Tibial artery (tissue), 4 donors: ENCODE measurements around the gene ADAM12.

Source experiments
- DNase-seq, 2 donors: peaks; one replicate each; pipeline ENCODE4 v3.0.0-alpha.2; 2019
- H3K27ac ChIP-seq, 2 donors: fragments of 200-600 bp; sonication (generic) in 1 of 2; 1 replicate in 1 of 2; 2 replicates in 1 of 2; pipeline ENCODE4 v1.5.1; 2018 to 2019; ENCODE audit warnings: mild to moderate bottlenecking in 1 of 2
- H3K27me3 ChIP-seq, 2 donors: fragments of 200-600 bp; sonication (generic) in 1 of 2; one replicate each; pipeline versions ENCODE4 v1.5.1 to v1.6.0; 2016 to 2019
- H3K36me3 ChIP-seq, 3 donors: fragments of 200-600 bp; sonication (generic) in 2 of 3; one replicate each; pipeline ENCODE4 v1.5.1; 2016 to 2019; ENCODE audit warnings: mild to moderate bottlenecking in 2 of 3
- H3K4me1 ChIP-seq, 4 donors: fragments of 200-600 bp; sonication (generic) in 2 of 4; 1 replicate in 3 of 4; 2 replicates in 1 of 4; pipeline ENCODE4 v1.5.1; 2016 to 2019
- H3K4me3 ChIP-seq, 2 donors: fragments of 200-600 bp; sonication (generic) in 1 of 2; 1 replicate in 1 of 2; 2 replicates in 1 of 2; pipeline ENCODE4 v1.5.1; 2018 to 2019; ENCODE audit warnings: mild to moderate bottlenecking in 2 of 2
- H3K9me3 ChIP-seq, 3 donors: fragments of 200-600 bp; sonication (generic) in 1 of 3; one replicate each; pipeline ENCODE4 v1.5.1; 2016 to 2019
- intact Hi-C: fragments of 100-400 bp; cut with DNase I; formaldehyde crosslinking; loops from one replicate; pipeline ENCODE4 v1.15.0; 2023; ENCODE audit warnings: low total_unique reads
- TF ChIP-seq, protein P1 (sequence below), 2 experiments: fragments of 200-600 bp in 1 of 2; fragments of 450-650 bp in 1 of 2; IDR thresholded peaks; one replicate each; pipeline ENCODE4 v1.5.1; 2017 to 2019; ENCODE audit warnings: antibody characterized with exemption in 2 of 2, mild to moderate bottlenecking in 1 of 2, moderate library complexity in 1 of 2

Gene ADAM12

DNA sequence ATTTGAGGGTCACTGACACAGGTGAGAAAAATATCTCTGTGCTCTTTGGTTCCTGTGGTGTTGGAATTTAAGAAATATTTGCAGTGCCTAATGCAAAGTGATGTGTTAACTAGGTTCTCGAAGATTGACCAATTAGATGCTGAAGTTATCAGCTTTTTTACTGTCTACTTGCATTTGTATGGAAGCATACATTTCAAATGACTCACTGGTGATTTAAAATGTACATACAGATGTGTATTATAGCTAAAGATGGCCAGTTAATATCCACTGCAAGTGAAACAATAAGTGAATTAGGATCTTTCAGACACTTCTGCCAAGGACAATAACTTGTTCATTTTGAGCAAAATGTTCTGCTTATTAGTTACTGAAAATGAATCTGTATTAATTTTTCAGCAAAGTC is 287.0 kb downstream of the ADAM12 start:
- no peak for DNase-seq
- Histone ChIP-seq H3K36me3 (no peaks in the 10 kb centered on the region), H3K4me1 (no peaks in the 10 kb centered on the region), H3K9me3 (no peaks in the 10 kb centered on the region), H3K27ac (no peak overlapping the region), H3K27me3 (no peaks in the 10 kb centered on the region), H3K4me3 (no peak overlapping the region)
- intact Hi-C loops: no loop called here
- TF ChIP-seq, protein P1, sequence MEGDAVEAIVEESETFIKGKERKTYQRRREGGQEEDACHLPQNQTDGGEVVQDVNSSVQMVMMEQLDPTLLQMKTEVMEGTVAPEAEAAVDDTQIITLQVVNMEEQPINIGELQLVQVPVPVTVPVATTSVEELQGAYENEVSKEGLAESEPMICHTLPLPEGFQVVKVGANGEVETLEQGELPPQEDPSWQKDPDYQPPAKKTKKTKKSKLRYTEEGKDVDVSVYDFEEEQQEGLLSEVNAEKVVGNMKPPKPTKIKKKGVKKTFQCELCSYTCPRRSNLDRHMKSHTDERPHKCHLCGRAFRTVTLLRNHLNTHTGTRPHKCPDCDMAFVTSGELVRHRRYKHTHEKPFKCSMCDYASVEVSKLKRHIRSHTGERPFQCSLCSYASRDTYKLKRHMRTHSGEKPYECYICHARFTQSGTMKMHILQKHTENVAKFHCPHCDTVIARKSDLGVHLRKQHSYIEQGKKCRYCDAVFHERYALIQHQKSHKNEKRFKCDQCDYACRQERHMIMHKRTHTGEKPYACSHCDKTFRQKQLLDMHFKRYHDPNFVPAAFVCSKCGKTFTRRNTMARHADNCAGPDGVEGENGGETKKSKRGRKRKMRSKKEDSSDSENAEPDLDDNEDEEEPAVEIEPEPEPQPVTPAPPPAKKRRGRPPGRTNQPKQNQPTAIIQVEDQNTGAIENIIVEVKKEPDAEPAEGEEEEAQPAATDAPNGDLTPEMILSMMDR (IDR thresholded peaks at IDR 0.05): no peak

DNA sequence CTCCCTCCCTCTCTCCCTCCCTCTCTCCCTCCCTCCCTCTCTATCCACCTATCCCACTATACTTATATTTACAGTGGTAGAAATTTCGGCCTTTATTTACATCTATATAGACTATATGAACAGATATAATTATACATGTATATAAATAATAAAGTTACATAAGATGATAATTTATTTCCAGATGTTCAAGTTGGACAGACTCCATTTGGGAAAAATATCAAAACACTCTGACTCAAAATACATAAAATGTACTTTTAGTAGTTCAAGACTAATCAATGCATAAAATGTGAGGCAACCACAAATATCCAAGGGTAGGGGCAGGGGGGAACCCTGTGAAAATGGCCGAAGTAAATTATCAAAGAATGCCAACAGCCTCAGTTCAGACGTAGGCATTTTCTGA is 288.9 kb downstream of the ADAM12 start:
- intact Hi-C loops: no loop called here
- TF ChIP-seq, protein P1 (IDR thresholded peaks at IDR 0.05): no peak

DNA sequence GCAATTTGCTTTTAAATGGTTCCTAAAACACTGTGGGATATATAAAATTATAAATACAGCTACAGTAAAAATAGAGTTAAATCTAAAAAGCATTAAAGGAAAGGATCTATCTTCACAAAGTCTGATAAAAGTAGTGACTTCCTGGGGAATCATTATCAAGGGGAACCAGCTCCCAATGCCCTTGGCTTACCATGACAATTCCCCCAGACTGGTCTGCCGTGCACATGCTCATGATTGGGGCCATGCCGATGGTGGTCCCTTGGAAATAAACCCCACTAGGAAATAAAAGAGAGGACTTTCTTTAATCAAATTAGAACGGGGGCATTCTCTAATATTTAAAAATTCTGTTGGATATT is 290.1 kb downstream of the ADAM12 start:
- Histone ChIP-seq H3K9me3 (no peaks in the 10 kb centered on the region), H3K4me1 (no peaks in the 10 kb centered on the region), H3K27me3 (no peaks in the 10 kb centered on the region), H3K4me3 (no peak overlapping the region), H3K27ac (no peak overlapping the region), H3K36me3 (no peaks in the 10 kb centered on the region)
- intact Hi-C loops: no loop called here
- no peak for DNase-seq
- TF ChIP-seq, protein P1 (IDR thresholded peaks at IDR 0.05): no peak

More for the DNA sequence above, 288.9 kb downstream of the ADAM12 start:
- no peaks in the 10 kb centered on the region for H3K9me3 ChIP-seq
- H3K27me3 ChIP-seq: no peaks in the 10 kb centered on the region
- no peak overlapping the region for H3K27ac ChIP-seq
- H3K36me3 ChIP-seq: no peaks in the 10 kb centered on the region
- H3K4me3 ChIP-seq: no peak overlapping the region
- no peaks in the 10 kb centered on the region for H3K4me1 ChIP-seq
- no peak for DNase-seq

DNA sequence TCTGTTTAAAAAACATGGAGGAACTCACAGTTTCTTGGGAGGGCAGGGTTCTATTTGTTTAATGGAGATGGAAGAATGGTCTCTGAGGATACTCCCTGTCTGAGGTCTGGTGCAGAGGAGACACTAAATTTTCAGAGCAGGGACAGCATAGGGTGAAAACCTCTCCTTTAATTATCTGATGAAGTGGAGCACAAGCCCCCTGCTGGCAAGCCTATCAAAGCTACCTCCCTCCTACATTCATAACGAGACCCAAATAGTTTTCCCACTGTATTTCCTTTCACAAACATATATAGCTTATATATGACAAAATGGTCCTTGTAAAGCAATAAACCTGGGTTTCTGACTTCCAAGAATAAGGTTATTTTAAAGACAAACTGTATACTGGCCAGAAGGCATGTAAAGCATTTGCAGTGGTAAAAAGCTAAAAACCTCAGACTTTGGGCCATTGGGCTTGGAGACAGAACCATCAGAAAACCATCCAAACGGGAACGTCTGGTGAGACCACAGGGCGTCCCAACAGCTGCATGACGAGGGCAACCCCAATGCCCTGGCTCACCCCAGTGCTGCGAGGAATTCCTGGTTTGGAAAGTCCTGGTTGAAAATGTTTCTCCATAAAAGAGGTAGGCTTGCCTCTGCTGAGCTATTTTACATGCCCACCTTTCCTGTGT is 290.6 kb downstream of the ADAM12 start:
- no peaks in the 10 kb centered on the region for H3K27me3 ChIP-seq
- H3K9me3 ChIP-seq: no peaks in the 10 kb centered on the region
- TF ChIP-seq, protein P1 (IDR thresholded peaks at IDR 0.05): no peak
- intact Hi-C loops: no loop called here
- no peaks in the 10 kb centered on the region for H3K36me3 ChIP-seq
- H3K27ac ChIP-seq: no peak overlapping the region
- H3K4me3 ChIP-seq: no peak overlapping the region
- no peaks in the 10 kb centered on the region for H3K4me1 ChIP-seq
- DNase-seq: no peak

DNA sequence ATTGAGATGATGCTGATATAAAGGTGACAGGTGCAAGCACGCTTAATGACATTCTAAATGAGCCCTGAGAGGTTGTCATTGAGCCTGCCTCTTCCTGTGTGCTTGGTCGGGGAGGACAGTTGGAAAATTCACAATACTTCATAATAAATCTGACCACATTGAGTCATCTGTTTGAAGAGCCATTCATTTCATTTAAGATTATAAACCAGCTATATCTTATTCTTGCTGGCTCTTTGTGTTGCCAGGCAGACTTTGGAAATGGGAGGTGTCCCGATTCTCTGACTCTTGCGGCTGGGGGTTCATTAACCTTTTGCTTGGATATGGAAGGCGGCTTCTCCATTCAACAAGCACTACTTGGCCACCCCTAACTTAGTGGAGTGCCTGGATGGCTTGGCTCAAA is 293.7 kb downstream of the ADAM12 start:
- Histone ChIP-seq H3K27ac (no peak overlapping the region), H3K36me3 (no peaks in the 10 kb centered on the region), H3K27me3 (no peaks in the 10 kb centered on the region), H3K4me3 (no peak overlapping the region), H3K4me1 (no peaks in the 10 kb centered on the region), H3K9me3 (no peaks in the 10 kb centered on the region)
- DNase-seq: no peak
- TF ChIP-seq, protein P1 (IDR thresholded peaks at IDR 0.05): no peak
- intact Hi-C loops: no loop called here
